ENCODE data around the gene RHBDL2.

Gene RHBDL2

GRCh38 chr1:38950553-38950952 lies 8.9 kb upstream of the RHBDL2 start:
- Histone ChIP-seq H3K27ac (ENCODE audit: low read depth, low read length) (no peak overlapping the region), H3K9me2 (replicated peaks; ENCODE audit: control insufficient read depth, low read length) (no peaks in the 10 kb centered on the region)
- TF ChIP-seq CTCF (IDR thresholded peaks at IDR 0.05; ENCODE audit: low read depth, low read length, poor library complexity, severe bottlenecking) (no peak), EZH2phosphoT487 (IDR thresholded peaks at IDR 0.05; ENCODE audit: borderline replicate concordance, low read length) (no peak)

DNA sequence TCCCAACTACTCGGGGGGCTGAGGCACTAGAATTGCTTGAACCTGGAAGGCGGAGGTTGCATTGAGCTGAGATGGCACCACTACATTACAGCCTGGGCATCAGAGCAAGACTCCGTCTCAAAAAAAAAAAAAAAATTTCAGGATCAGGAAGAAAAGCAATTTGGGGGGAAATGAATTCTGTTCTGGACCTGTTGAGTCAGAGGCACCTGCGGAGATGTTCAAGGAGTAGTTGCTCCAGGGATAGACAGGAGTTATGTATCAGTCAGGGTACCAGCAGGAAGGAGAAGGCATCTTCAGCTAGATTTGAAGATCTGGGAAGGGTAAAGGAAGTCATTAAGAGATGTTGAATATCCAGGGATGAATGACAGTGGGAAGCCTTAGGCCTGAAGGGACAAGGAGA lies 2.9 kb upstream of the RHBDL2 start:
- Histone ChIP-seq H3K79me2 (ENCODE audit: control insufficient read depth, low read length) (no peaks in the 10 kb centered on the region), H4K20me1 (ENCODE audit: control insufficient read depth, insufficient read depth, low read depth, low read length) (no peaks in the 10 kb centered on the region), H3K9me2 (replicated peaks; ENCODE audit: control insufficient read depth, low read length) (no peaks in the 10 kb centered on the region), H3K9me3 (ENCODE audit: control insufficient read depth, insufficient read depth, low read length) (peaks cover 4% of the 10 kb centered on the region), H3K36me3 (ENCODE audit: control insufficient read depth, low read length) (no peaks in the 10 kb centered on the region), H3K4me2 (ENCODE audit: low read length) (no peak overlapping the region), H3K4me3 (ENCODE audit: low read length) (no peak overlapping the region), H3K4me1 (ENCODE audit: control insufficient read depth, low read length) (no peaks in the 10 kb centered on the region), H3K27ac (ENCODE audit: low read depth, low read length) (no peak overlapping the region), H3K27me3 (ENCODE audit: control insufficient read depth, low read length) (no peaks in the 10 kb centered on the region), H3F3A (ENCODE audit: control insufficient read depth, insufficient read depth) (no peaks in the 10 kb centered on the region)
- TF ChIP-seq CTCF (IDR thresholded peaks at IDR 0.05; ENCODE audit: low read depth, low read length, poor library complexity, severe bottlenecking), result no peak
- no peak for TF ChIP-seq EZH2phosphoT487 (IDR thresholded peaks at IDR 0.05; ENCODE audit: borderline replicate concordance, low read length)

More at GRCh38 chr1:38950553-38950952, 8.9 kb upstream of the RHBDL2 start:
- Histone ChIP-seq H3K79me2 (ENCODE audit: control insufficient read depth, low read length) (no peaks in the 10 kb centered on the region), H3K9me3 (ENCODE audit: control insufficient read depth, insufficient read depth, low read length) (peaks cover 4% of the 10 kb centered on the region), H3K36me3 (ENCODE audit: control insufficient read depth, low read length) (no peaks in the 10 kb centered on the region), H3K4me2 (ENCODE audit: low read length) (no peak overlapping the region), H3K4me3 (ENCODE audit: low read length) (no peak overlapping the region), H3K27me3 (ENCODE audit: control insufficient read depth, low read length) (no peaks in the 10 kb centered on the region), H4K20me1 (ENCODE audit: control insufficient read depth, insufficient read depth, low read depth, low read length) (no peaks in the 10 kb centered on the region), H3K4me1 (ENCODE audit: control insufficient read depth, low read length) (no peaks in the 10 kb centered on the region), H3F3A (ENCODE audit: control insufficient read depth, insufficient read depth) (no peaks in the 10 kb centered on the region)

DNA sequence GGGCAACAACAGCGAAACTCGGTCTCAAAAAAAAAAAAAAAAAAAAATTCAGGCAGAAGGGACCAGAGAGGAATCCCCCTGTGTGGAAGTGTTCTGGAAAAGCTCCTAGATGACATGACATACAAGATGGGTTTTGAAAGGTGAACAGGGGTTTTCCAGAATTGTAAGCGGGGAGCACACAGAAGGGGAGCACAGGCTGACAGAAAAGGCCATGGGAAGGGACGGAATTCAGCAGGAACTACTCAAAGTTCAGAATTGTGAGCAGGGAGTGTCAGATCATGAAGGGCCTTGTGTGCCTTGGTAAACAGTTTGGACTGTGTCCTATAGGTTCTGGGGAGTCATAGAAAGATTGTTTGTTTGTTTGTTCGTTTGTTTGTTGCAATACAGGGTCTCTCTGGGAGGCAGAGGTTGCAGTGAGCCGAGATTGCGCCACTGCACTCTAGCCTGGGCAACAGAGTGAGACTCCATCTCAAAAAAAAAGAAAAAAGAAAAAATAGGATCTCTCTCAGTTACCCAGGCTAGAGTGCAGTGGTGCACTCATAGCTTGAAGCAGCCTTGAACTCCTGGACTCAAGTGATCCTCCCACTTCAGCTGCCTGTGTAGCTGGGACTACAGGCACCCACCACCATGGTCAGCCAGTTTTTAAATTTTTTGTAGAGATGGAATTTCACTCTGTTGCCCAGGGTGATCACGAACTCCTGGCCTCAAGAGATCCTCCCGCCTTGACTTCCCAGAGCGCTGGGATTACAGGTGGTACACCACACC lies 1.2 kb upstream of the RHBDL2 start:
- H3K9me3 ChIP-seq (ENCODE audit: control insufficient read depth, insufficient read depth, low read length), result peaks cover 4% of the 10 kb centered on the region
- H3K4me2 ChIP-seq (ENCODE audit: low read length), result no peak overlapping the region
- H3K9me2 ChIP-seq (replicated peaks; ENCODE audit: control insufficient read depth, low read length), result no peaks in the 10 kb centered on the region
- TF ChIP-seq EZH2phosphoT487 (IDR thresholded peaks at IDR 0.05; ENCODE audit: borderline replicate concordance, low read length), result no peak
- TF ChIP-seq CTCF (IDR thresholded peaks at IDR 0.05; ENCODE audit: low read depth, low read length, poor library complexity, severe bottlenecking), result no peak
- H3K27me3 ChIP-seq (ENCODE audit: control insufficient read depth, low read length), result no peaks in the 10 kb centered on the region
- H3K36me3 ChIP-seq (ENCODE audit: control insufficient read depth, low read length), result no peaks in the 10 kb centered on the region
- no peak overlapping the region for H3K4me3 ChIP-seq (ENCODE audit: low read length)
- H3F3A ChIP-seq (ENCODE audit: control insufficient read depth, insufficient read depth), result no peaks in the 10 kb centered on the region
- no peaks in the 10 kb centered on the region for H3K79me2 ChIP-seq (ENCODE audit: control insufficient read depth, low read length)
- H4K20me1 ChIP-seq (ENCODE audit: control insufficient read depth, insufficient read depth, low read depth, low read length), result no peaks in the 10 kb centered on the region
- H3K4me1 ChIP-seq (ENCODE audit: control insufficient read depth, low read length), result no peaks in the 10 kb centered on the region
- H3K27ac ChIP-seq (ENCODE audit: low read depth, low read length), result no peak overlapping the region

Measured in DOHH2 (cell line).